Renal cortical epithelial cell (primary cell): ENCODE measurements around the gene CCDC90B. TPM values are rescaled to one million over a fixed set of nuclear protein-coding genes. Genes with fewer than 3 reads are reported as not detected.
A peak's percentile ranks its signal among the peaks of the same experiment; 100 is the strongest.

Source experiments
- DNase-seq: peaks from one replicate; pipeline ENCODE4 v3.0.0-alpha.2; 2011; ENCODE audit warnings: low read depth
- total RNA-seq: library from RNA; depleted of rRNA; stranded (reverse); fragments of >200 nt; gene quantifications from 2 replicates; pipeline ENCODE4 v1.2.3, GENCODE V29; 2014

The CCDC90B gene
- total RNA-seq, 1 donor from 2014 or later: 94.4 TPM

DNA sequence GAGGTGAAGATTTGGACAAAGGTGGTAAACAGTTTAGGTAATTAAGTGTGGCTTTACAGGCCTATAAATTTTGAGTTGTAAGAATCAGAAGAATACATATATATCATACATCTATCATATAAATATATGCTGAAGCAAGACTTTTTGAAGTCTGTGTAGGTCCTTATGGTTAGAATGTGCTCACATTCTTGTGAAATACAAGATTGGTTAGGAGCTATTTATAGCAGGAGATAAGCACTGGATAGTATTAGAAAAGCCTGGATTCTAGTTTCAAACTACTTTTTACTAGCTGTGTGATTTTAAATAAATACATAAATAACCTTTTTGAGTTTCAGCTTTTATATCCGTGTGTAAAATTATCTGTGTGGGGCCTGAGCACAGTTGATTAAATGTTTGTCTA lies 50.3 kb downstream of the CCDC90B start:
- no peak for DNase-seq

DNA sequence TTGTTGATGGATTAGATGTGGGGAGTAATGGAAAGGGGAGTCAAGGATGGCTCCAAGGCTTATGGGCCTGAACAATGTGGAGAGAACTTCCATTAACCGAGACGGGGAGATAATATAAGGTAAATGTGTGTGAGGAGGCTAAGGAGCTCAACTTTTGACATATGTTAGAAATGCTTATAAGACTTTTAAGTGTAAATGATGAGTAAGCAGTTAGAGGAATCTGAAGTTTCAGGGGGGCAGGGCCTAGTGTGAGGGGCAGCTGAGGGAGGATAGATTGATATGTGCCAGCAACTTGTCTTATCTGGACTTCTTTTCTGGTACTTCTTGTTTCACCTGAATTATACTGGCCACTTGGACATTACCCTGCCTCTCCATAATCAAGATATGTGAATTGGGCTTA lies 62.7 kb downstream of the CCDC90B start:
- DNase-seq: no peak

DNA sequence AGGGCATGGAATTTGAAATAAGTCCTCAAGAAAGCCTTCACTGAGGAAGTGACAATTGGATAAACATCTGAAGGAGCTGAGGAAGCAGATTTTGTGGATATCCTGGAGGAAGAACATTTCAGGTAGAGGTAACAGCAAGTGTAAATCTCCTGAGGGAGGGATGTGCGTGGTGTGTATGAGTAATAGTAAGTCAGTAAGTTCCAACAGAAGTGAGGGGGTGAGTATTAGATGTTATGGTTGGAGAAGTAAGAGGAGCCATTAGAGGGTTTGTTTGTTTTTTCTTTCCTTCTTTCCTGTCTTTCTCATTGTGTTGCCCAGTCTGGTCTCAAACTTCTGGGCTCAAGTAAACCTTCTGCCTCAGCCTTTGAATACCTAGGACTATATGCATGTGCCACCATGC lies 63.7 kb downstream of the CCDC90B start:
- peak; percentile 27 for DNase-seq

DNA sequence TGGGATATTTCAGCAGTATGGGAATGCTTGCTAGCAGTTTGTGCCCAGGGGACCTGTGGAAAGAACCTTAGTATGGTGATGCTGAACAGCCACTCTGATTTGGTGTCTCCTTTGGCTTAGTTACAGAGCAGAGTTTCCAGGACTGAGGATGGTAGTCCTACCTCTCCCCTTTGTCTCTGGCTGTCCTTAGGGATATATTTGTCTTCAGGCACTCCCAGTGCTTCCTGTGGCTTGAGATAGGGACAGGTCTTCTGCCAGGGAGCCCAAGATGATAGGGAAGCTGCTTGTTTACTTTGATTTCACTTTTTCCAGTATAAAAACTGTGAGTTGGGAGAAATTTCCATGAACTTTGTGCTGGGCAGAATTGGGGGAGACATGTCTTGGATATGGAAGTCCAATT lies 64.5 kb downstream of the CCDC90B start:
- no peak for DNase-seq

DNA sequence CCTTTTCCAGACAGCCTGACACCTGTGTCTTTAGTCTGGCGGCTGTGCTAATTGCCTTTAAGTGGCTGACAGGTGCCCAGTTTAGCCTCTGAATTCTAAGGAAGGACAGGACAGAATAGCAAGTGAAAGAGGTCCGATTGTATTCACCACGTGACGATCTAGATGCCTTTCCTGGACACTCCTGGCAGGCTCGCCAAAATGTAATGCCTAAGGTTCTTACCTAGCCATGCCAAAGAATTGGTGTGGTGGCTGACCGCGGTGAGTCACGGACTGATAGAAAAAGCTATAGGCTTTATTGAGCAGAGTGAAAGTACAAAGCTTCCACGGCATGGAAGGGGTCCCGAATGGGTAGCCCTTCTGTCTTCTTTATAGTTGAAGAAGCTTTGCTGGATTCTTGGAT lies 65.9 kb downstream of the CCDC90B start:
- no peak for DNase-seq

DNA sequence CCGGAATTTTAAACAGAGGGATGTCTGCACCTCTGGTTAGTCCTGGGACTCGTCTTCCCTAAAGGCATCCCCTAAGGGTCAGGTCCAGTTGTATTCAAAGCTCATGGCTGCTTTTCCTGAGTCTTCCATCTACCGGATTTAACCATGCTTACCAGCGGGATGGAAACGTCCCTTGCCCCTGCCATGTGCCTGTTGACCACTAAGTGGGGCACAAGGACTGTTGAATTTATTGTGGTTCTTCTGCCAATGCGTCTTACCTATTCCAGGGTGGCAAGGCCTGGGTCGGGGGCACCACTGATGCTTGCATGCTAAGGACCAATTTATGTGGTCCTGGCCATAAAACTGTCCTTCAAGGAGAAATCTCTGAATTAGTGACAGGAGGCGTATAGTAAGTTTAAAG lies 67.1 kb downstream of the CCDC90B start:
- DNase-seq: no peak

Other genes starting within 250 kb of the CCDC90B start
- 8.3 and 24.0 TPM in 2 replicates for gene RAB30, start 214.5 kb downstream of the CCDC90B start, total RNA-seq
- 15.1 and 48.0 TPM in 2 replicates for gene PCF11, start 129.2 kb downstream of the CCDC90B start, total RNA-seq
- 6.9 and 25.9 TPM in 2 replicates for gene ANKRD42, start 92.7 kb downstream of the CCDC90B start, total RNA-seq